Caco-2 (cell line): ENCODE measurements around the gene ANKRD63. TPM values are rescaled to one million over a fixed set of nuclear protein-coding genes. Genes with fewer than 3 reads are reported as not detected.

Source experiments
- BruUV-seq: library from RNA; stranded (reverse); fragments of 400-500 nt; replicated peaks from 2 replicates; lab custom pipeline; 2021; lab: Mats Ljungman, UMichigan
- CTCF ChIA-PET: fragments of 300-600 bp; sonication (Branson Sonifier 250); formaldehyde crosslinking; loops from one replicate; lab custom pipeline; 2022; ENCODE audit warnings: antibody characterized with exemption; lab: Charles Lee
- POLR2A ChIA-PET: fragments of 300-600 bp; sonication (Branson Sonifier 250); formaldehyde crosslinking; loops from one replicate; lab custom pipeline; 2022; ENCODE audit warnings: antibody characterized with exemption; lab: Charles Lee
- DNase-seq, 2 experiments: peaks; one replicate each; pipeline versions ENCODE4 v3.0.0 to v3.0.0-alpha.2; 2020 to 2022
- H3K27me3 ChIP-seq: replicated peaks from 2 replicates; pipeline ENCODE4 v1.6.0; 2011; ENCODE audit warnings: low read length; ENCODE audit not compliant: control insufficient read depth, insufficient read depth
- H3K36me3 ChIP-seq: 2 replicates; pipeline ENCODE4 v1.5.1; 2011; ENCODE audit warnings: low read length; ENCODE audit not compliant: control insufficient read depth, insufficient read depth
- H3K4me1 ChIP-seq: fragments of 250-450 bp; sonication (Bioruptor Pico); 2 replicates; pipeline ENCODE4 v1.5.1; 2020; ENCODE audit warnings: mild to moderate bottlenecking
- H3K4me3 ChIP-seq: 2 replicates; pipeline ENCODE4 v1.5.1; 2011; ENCODE audit warnings: low read depth, mild to moderate bottlenecking, control low read depth, low read length
- H3K9me3 ChIP-seq: fragments of 250-450 bp; sonication (Bioruptor Pico); 2 replicates; pipeline ENCODE4 v1.5.1; 2020; ENCODE audit warnings: mild to moderate bottlenecking, moderate library complexity
- H3K27ac Mint-ChIP-seq: one replicate; pipeline ENCODE4 v1.8.0; 2022; ENCODE audit warnings: mixed read lengths; ENCODE audit not compliant: unreplicated experiment
- H3K27me3 Mint-ChIP-seq: one replicate; pipeline ENCODE4 v1.8.0; 2022; ENCODE audit warnings: mixed read lengths; ENCODE audit not compliant: insufficient read depth, unreplicated experiment
- H3K36me3 Mint-ChIP-seq: one replicate; pipeline ENCODE4 v1.8.0; 2022; ENCODE audit warnings: mild to moderate bottlenecking, mixed read lengths; ENCODE audit not compliant: insufficient read depth, unreplicated experiment
- H3K4me1 Mint-ChIP-seq: one replicate; pipeline ENCODE4 v1.8.0; 2022; ENCODE audit warnings: low read depth, mixed read lengths; ENCODE audit not compliant: unreplicated experiment
- H3K4me3 Mint-ChIP-seq: one replicate; pipeline ENCODE4 v1.8.0; 2022; ENCODE audit warnings: mild to moderate bottlenecking, moderate library complexity, mixed read lengths; ENCODE audit not compliant: unreplicated experiment
- H3K9me3 Mint-ChIP-seq: one replicate; pipeline ENCODE4 v1.8.0; 2022; ENCODE audit warnings: mixed read lengths; ENCODE audit not compliant: unreplicated experiment
- CTCF ChIP-seq, 2 experiments: fragments of 200-600 bp in 1 of 2; IDR thresholded peaks; 1 replicate in 1 of 2; 2 replicates in 1 of 2; pipeline versions ENCODE4 v1.5.1 to v1.8.0; 2011 to 2022; ENCODE audit warnings: antibody characterized with exemption in 1 of 2, control low read depth in 1 of 2, inconsistent platforms in 1 of 2, low read depth in 1 of 2, low read length in 1 of 2, mild to moderate bottlenecking in 1 of 2, moderate library complexity in 1 of 2; ENCODE audit not compliant: insufficient read depth in 1 of 2, severe bottlenecking in 1 of 2, unreplicated experiment in 1 of 2
- intact Hi-C: fragments of 100-400 bp; cut with micrococcal nuclease; formaldehyde crosslinking; loops from one replicate; pipeline ENCODE4 v1.10.0; 2022; ENCODE audit not compliant: unreplicated experiment
- total RNA-seq: library from RNA; stranded (reverse); gene quantifications from 2 replicates; pipeline ENCODE4 v1.2.3, GENCODE V29; 2022

Gene ANKRD63
- total RNA-seq, 1 experiment from 2014 or later = 0.79 TPM

GRCh38 chr15:40313531-40314398, 30.9 kb upstream of the ANKRD63 start:
- intact Hi-C loops = no loop called here
- Histone ChIP-seq H3K9me3 (no peaks in the 10 kb centered on the region), H3K27me3 (no peaks in the 10 kb centered on the region), H3K4me3 (no peak overlapping the region), H3K4me1 (no peaks in the 10 kb centered on the region), H3K36me3 (no peaks in the 10 kb centered on the region)
- H3K27me3 Mint-ChIP-seq = peaks cover 12% of the 10 kb centered on the region
- no peak overlapping the region for H3K4me3 Mint-ChIP-seq
- DNase-seq = no peak
- H3K4me1 Mint-ChIP-seq = no peaks in the 10 kb centered on the region
- TF ChIP-seq CTCF (IDR thresholded peaks at IDR 0.05; ENCODE audit: insufficient read depth in 1 of 2, low read depth in 1 of 2, low read length in 1 of 2, severe bottlenecking in 1 of 2, unreplicated experiment in 1 of 2) = no peak
- ChIA-PET CTCF (interaction anchor here (1.3 kb wide), 1 partner anchor 24 kb away, joined by 5 read pairs; no protein-coding TSS in a partner anchor), POLR2A (interaction anchor here (0.5 kb wide), 1 partner anchor 226 kb away, joined by 3 read pairs; no protein-coding TSS in a partner anchor)
- H3K36me3 Mint-ChIP-seq = no peaks in the 10 kb centered on the region
- no TSS peak for BruUV-seq
- no peak overlapping the region for H3K27ac Mint-ChIP-seq
- H3K9me3 Mint-ChIP-seq = no peaks in the 10 kb centered on the region

GRCh38 chr15:40312370-40313158, 29.7 kb upstream of the ANKRD63 start:
- H3K27me3 Mint-ChIP-seq = peaks cover 12% of the 10 kb centered on the region

More at GRCh38 chr15:40312370-40313158, 29.7 kb upstream of the ANKRD63 start:
- no peak for DNase-seq
- H3K27me3 ChIP-seq = no peaks in the 10 kb centered on the region
- no TSS peak for BruUV-seq
- H3K4me3 ChIP-seq = no peak overlapping the region
- ChIA-PET POLR2A (no interaction called here), CTCF (interaction anchor here (1.3 kb wide), 1 partner anchor 25 kb away, joined by 5 read pairs; no protein-coding TSS in a partner anchor)
- intact Hi-C loops = no loop called here
- Mint-ChIP-seq H3K9me3 (no peaks in the 10 kb centered on the region), H3K4me1 (no peaks in the 10 kb centered on the region), H3K36me3 (no peaks in the 10 kb centered on the region), H3K27ac (no peak overlapping the region), H3K4me3 (no peak overlapping the region)
- TF ChIP-seq CTCF (IDR thresholded peaks at IDR 0.05; ENCODE audit: insufficient read depth in 1 of 2, low read depth in 1 of 2, low read length in 1 of 2, severe bottlenecking in 1 of 2, unreplicated experiment in 1 of 2) = no peak
- H3K4me1 ChIP-seq = no peaks in the 10 kb centered on the region
- H3K9me3 ChIP-seq = no peaks in the 10 kb centered on the region
- H3K36me3 ChIP-seq = no peaks in the 10 kb centered on the region
